ENCODE data around the gene CHURC1. TPM values are rescaled to one million over a fixed set of nuclear protein-coding genes. Genes with fewer than 3 reads are reported as not detected.

CHURC1 gene
- polyA plus RNA-seq, 1 of the 3 experiments (the other 2 are of a cell fraction) = 66.8 TPM

DNA sequence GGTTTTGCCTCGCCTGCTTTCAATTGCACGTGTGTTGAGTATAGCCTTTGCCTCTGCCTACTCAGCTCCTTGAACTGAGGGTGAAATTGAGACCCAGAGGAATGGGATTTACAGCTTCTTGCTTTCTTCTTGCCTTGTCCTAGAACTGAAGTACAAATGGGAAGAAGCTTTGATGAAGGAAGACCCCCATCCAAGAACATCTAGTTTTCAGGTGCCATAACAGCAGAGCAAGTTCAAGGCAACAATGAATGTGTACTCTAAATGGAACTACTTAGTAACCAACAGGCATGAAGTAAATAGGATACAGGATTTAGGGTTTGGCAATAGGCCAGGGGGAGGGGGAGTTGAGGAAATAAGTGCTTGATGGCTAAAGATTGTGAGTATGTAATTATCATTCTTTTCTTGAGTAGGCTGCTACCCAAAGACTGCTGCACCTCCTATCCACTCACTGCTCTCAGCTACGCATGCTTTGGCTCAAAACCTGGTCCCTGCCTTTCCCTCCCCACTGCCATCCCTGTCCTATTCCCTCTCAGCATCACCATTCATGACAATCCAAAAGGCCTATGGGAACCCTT lies 26.2 kb downstream of the CHURC1 start:
- Histone ChIP-seq H3K9me3 (no peaks in the 10 kb centered on the region), H3F3A (replicated peaks; ENCODE audit: insufficient read depth) (peaks cover 11% of the 10 kb centered on the region), H3K9ac (no peak overlapping the region), H3K27me3 (ENCODE audit: insufficient read depth) (no peaks in the 10 kb centered on the region), H3K4me2 (no peak overlapping the region), H3K36me3 (replicated peaks in 1 of 2; ENCODE audit: control insufficient read depth in 1 of 2, insufficient read depth in 2 of 2, low read length in 1 of 2) (peaks cover 0 to 20% of the 10 kb centered on the region in 2 experiments), H2AFZ (ENCODE audit: low read depth) (no peak overlapping the region), H3K9me2 (no peaks in the 10 kb centered on the region), H4K20me1 (ENCODE audit: insufficient read depth) (no peaks in the 10 kb centered on the region; the same call in 1 of the 2 replicates), H3K4me1 (ENCODE audit: control insufficient read depth in 1 of 2, insufficient read depth in 2 of 2, low read depth in 1 of 2, low read length in 1 of 2) (no peaks in the 10 kb centered on the region; a peak in 1 of 4 replicates), H3K27ac (ENCODE audit: low read depth in 2 of 2, low read length in 1 of 2) (no peak overlapping the region), H3K79me2 (ENCODE audit: insufficient read depth) (no peaks in the 10 kb centered on the region), H3K4me3 (ENCODE audit: low read depth in 2 of 2, low read length in 1 of 2) (no peak overlapping the region)
- TF ChIP-seq RCOR1 (IDR thresholded peaks at IDR 0.05; ENCODE audit: low read length) (no peak), POLR2AphosphoS5 (IDR thresholded peaks at IDR 0.05; ENCODE audit: low read depth, low read length) (no peak), YY1 (IDR thresholded peaks at IDR 0.05; ENCODE audit: low read depth) (no peak), TAF1 (IDR thresholded peaks at IDR 0.05; ENCODE audit: borderline replicate concordance, low read depth, low read length) (no peak), RXRA (IDR thresholded peaks at IDR 0.05; ENCODE audit: borderline replicate concordance, low read depth) (no peak), MXI1 (IDR thresholded peaks at IDR 0.05; ENCODE audit: low read depth, low read length) (no peak), FOXJ3 (CRISPR knock-in tag; IDR thresholded peaks at IDR 0.05) (no peak), TCF12 (IDR thresholded peaks at IDR 0.05) (no peak), TEAD4 (IDR thresholded peaks at IDR 0.05; ENCODE audit: borderline replicate concordance, insufficient read depth) (no peak), GATA2 (CRISPR knock-in tag; IDR thresholded peaks at IDR 0.05) (no peak)
- TF ChIP-seq, protein P1, sequence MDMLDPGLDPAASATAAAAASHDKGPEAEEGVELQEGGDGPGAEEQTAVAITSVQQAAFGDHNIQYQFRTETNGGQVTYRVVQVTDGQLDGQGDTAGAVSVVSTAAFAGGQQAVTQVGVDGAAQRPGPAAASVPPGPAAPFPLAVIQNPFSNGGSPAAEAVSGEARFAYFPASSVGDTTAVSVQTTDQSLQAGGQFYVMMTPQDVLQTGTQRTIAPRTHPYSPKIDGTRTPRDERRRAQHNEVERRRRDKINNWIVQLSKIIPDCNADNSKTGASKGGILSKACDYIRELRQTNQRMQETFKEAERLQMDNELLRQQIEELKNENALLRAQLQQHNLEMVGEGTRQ (IDR thresholded peaks at IDR 0.05; ENCODE audit: borderline replicate concordance, low read depth, low read length) = no peak
- TF ChIP-seq, protein P2, sequence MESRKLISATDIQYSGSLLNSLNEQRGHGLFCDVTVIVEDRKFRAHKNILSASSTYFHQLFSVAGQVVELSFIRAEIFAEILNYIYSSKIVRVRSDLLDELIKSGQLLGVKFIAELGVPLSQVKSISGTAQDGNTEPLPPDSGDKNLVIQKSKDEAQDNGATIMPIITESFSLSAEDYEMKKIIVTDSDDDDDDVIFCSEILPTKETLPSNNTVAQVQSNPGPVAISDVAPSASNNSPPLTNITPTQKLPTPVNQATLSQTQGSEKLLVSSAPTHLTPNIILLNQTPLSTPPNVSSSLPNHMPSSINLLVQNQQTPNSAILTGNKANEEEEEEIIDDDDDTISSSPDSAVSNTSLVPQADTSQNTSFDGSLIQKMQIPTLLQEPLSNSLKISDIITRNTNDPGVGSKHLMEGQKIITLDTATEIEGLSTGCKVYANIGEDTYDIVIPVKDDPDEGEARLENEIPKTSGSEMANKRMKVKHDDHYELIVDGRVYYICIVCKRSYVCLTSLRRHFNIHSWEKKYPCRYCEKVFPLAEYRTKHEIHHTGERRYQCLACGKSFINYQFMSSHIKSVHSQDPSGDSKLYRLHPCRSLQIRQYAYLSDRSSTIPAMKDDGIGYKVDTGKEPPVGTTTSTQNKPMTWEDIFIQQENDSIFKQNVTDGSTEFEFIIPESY (IDR thresholded peaks at IDR 0.05; ENCODE audit: borderline replicate concordance, low read depth) = no peak
- TF ChIP-seq, protein P3, sequence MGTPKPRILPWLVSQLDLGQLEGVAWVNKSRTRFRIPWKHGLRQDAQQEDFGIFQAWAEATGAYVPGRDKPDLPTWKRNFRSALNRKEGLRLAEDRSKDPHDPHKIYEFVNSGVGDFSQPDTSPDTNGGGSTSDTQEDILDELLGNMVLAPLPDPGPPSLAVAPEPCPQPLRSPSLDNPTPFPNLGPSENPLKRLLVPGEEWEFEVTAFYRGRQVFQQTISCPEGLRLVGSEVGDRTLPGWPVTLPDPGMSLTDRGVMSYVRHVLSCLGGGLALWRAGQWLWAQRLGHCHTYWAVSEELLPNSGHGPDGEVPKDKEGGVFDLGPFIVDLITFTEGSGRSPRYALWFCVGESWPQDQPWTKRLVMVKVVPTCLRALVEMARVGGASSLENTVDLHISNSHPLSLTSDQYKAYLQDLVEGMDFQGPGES (IDR thresholded peaks at IDR 0.05; ENCODE audit: low read depth, low read length) = no peak
- ChIA-PET POLR2A (interaction anchor here (0.9 kb wide), 1 partner anchor 10 kb away, joined by 3 read pairs; no protein-coding TSS in a partner anchor), CTCF (interaction anchor here (1.3 kb wide), 1 partner anchor 11 kb away, joined by 3 read pairs; no protein-coding TSS in a partner anchor)
- DNase-seq = no peak
- WGBS (ENCODE audit: low lambda C conversion rate) = 98% methylated on average over 3 of the region's 3 CpGs

Data from SK-N-SH (cell line).